Measurements from ENCODE around the gene MROH9.

The MROH9 gene

DNA sequence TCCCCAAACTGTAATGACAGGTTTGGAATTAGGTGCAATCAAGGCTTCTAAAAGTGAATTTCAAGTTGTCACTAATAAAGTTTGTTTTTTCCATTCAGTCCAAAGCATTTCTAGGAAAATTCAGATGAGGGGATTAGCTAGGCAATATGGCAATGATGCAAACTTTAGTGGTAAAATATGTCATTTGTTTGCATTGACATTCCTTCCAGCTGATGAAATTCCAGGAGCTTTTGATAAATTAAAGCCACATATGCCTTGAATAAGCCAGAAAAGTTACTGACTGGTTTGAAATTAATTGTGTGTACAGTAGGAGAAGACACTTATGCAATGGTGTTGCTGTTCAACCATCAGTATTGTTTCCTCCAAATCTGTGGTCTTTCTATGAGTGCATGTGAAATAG, 57.8 kb downstream of the MROH9 start:
- no peak overlapping the region for H3K27ac Mint-ChIP-seq
- no peak overlapping the region for H3K4me3 Mint-ChIP-seq
- H3K36me3 Mint-ChIP-seq: no peaks in the 10 kb centered on the region
- ATAC-seq (replicated peaks): no peak
- H3K27me3 Mint-ChIP-seq: no peaks in the 10 kb centered on the region
- no peak for DNase-seq
- peaks cover 0 to 3% of the 10 kb centered on the region in 2 donors for H3K9me3 Mint-ChIP-seq
- no peaks in the 10 kb centered on the region for H3K4me1 Mint-ChIP-seq

GRCh38 chr1:170993717-170994116, 58.4 kb downstream of the MROH9 start:
- Mint-ChIP-seq H3K36me3 (no peaks in the 10 kb centered on the region), H3K27me3 (no peaks in the 10 kb centered on the region), H3K27ac (no peak overlapping the region), H3K4me1 (no peaks in the 10 kb centered on the region), H3K9me3 (peaks cover 0 to 3% of the 10 kb centered on the region in 2 donors), H3K4me3 (no peak overlapping the region)
- no peak for ATAC-seq (replicated peaks)
- no peak for DNase-seq

DNA sequence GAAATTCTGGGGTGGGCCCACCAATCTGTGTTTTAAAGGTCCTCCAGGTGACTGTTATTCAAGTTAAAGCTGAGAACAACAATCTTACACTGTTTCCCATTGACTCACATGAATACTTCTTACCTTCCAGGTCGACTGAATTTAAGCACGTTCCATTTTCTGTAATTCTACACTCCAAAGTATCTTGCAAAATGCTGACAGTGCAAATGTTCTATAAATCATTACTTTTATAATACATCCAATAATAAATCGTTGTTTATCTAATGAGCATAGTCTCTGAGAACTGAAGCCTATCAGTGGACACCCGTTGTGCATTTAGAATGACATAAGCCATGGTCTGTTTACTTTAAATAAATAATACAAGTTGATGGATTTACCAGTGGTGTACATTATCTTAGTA, 79.5 kb downstream of the MROH9 start:
- H3K27ac Mint-ChIP-seq: no peak overlapping the region
- H3K27me3 Mint-ChIP-seq: peaks cover 9 to 11% of the 10 kb centered on the region in 2 donors
- ATAC-seq (replicated peaks) (no peak), DNase-seq (no peak)
- peaks cover 0 to 2% of the 10 kb centered on the region in 2 donors for H3K9me3 Mint-ChIP-seq
- no peak overlapping the region for H3K4me3 Mint-ChIP-seq
- no peaks in the 10 kb centered on the region for H3K36me3 Mint-ChIP-seq
- H3K4me1 Mint-ChIP-seq: no peaks in the 10 kb centered on the region

GRCh38 chr1:171017426-171017825, 82.1 kb downstream of the MROH9 start:
- Mint-ChIP-seq H3K36me3 (no peaks in the 10 kb centered on the region), H3K27ac (no peak overlapping the region), H3K9me3 (peaks cover 4 to 7% of the 10 kb centered on the region in 2 donors), H3K27me3 (peaks cover 9 to 11% of the 10 kb centered on the region in 2 donors), H3K4me3 (no peak overlapping the region), H3K4me1 (no peaks in the 10 kb centered on the region)
- no peak for ATAC-seq (replicated peaks)
- DNase-seq: no peak

- Mint-ChIP-seq H3K4me1 (no peaks in the 10 kb centered on the region), H3K27me3 (peaks cover 6 to 9% of the 10 kb centered on the region in 2 donors), H3K27ac (no peak overlapping the region), H3K4me3 (no peak overlapping the region), H3K9me3 (peaks cover 5% of the 10 kb centered on the region in 2 donors), H3K36me3 (no peaks in the 10 kb centered on the region)
- ATAC-seq (replicated peaks) (no peak), DNase-seq (no peak)
Observed at GRCh38 chr1:171019971-171020370, 84.6 kb downstream of the MROH9 start.

DNA sequence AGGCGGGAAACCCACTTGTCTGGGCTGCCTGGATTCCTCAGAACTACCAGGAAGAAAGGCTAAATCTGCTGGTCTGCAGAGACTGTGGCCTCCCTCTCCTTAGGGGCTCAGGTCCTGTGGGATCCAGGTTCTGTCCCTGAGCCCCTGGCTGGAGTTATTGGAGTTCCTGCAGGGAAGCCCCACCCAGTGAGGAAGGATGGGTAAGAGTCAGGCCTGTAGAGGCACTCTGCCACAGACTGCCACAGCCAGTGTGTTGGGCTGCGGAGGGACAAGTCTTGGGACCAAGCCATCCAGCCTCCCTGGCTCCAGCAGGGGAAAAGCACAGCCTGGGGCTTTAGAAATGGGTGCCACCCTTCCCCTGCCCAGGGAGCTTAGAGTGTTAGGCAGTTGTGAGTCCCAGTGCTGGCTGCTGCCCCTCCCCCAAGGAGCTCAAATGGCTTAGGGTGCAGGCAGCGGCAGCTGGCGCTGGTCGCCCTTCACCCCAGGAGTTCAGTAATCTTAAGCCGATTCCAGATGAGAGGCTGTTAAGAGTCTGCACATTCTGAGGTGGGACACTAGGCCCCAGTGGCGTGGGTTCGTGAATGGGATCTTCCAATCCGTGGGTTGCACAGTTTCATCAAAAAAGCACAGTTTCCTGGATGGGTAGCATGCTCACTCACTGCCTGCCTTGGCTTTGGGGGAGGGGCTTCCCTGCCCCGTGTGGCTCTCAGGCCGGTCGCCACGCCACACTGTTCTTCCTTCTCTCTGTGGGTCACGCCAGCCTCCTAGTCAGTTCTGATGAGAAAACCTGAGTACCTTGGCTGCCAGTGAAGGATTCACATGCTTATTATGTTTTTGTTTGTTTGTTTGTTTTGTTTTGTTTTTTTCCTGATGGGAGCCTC, 97.7 kb downstream of the MROH9 start:
- Mint-ChIP-seq H3K4me3 (no peak overlapping the region), H3K9me3 (peaks cover 8 to 12% of the 10 kb centered on the region in 2 donors), H3K27me3 (peaks cover 7 to 9% of the 10 kb centered on the region in 2 donors), H3K4me1 (no peaks in the 10 kb centered on the region), H3K27ac (no peak overlapping the region), H3K36me3 (no peaks in the 10 kb centered on the region)
- DNase-seq (no peak), ATAC-seq (replicated peaks) (no peak)

DNA sequence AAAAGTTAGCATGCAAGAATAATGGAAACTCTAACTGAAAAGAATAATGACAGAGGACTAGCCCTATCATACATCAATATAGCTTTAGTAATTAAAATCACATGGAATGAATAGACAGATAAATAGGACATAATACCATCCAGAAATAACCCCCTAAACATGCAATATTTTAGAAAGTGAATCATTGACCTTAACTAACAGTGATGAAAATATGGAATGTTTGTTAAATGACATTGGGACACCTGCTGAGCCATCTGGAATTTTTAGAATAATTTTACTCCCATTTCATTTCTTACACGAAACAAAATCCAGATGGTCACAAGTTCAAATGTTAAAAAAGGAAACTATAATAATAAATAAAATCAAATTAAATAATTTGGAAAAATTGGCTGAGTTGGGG, 102.3 kb downstream of the MROH9 start:
- H3K27me3 Mint-ChIP-seq: peaks cover 0 to 2% of the 10 kb centered on the region in 2 donors
- ATAC-seq (replicated peaks) (no peak), DNase-seq (no peak)
- no peak overlapping the region for H3K27ac Mint-ChIP-seq
- H3K36me3 Mint-ChIP-seq: no peaks in the 10 kb centered on the region
- H3K4me1 Mint-ChIP-seq: no peaks in the 10 kb centered on the region
- no peak overlapping the region for H3K4me3 Mint-ChIP-seq
- peaks cover 2 to 3% of the 10 kb centered on the region in 2 donors for H3K9me3 Mint-ChIP-seq

- H3K9me3 Mint-ChIP-seq: peaks cover 2 to 7% of the 10 kb centered on the region in 2 donors
- H3K4me1 Mint-ChIP-seq: no peaks in the 10 kb centered on the region
- no peaks in the 10 kb centered on the region for H3K27me3 Mint-ChIP-seq
- DNase-seq (no peak), ATAC-seq (replicated peaks) (no peak)
- no peaks in the 10 kb centered on the region for H3K36me3 Mint-ChIP-seq
- no peak overlapping the region for H3K27ac Mint-ChIP-seq
- no peak overlapping the region for H3K4me3 Mint-ChIP-seq
Observed at GRCh38 chr1:171038284-171038683, 103.0 kb downstream of the MROH9 start.

DNA sequence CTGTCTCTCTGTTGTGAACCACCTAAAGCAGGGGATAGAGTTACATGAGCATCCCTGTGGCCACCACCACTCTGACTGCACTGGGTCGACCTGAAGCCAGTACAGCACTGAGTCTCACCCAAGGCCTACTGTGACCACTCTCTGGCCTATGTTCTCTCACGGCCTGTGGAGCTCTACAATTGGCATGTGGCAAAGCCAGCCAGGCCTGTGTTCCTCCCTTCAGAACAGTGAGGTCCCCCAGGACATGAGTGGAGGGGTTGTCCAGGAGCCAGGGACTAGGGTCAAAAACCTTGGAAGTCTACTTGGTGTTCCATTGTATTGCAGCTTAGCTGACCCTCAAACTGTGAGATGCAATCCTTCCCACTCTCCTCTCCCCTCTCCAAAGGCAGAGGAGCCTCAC, 112.7 kb downstream of the MROH9 start:
- no peak overlapping the region for H3K27ac Mint-ChIP-seq
- DNase-seq (no peak), ATAC-seq (replicated peaks) (no peak)
- no peak overlapping the region for H3K4me3 Mint-ChIP-seq
- peaks cover 25 to 30% of the 10 kb centered on the region in 2 donors for H3K9me3 Mint-ChIP-seq
- H3K36me3 Mint-ChIP-seq: no peaks in the 10 kb centered on the region
- H3K4me1 Mint-ChIP-seq: no peaks in the 10 kb centered on the region
- peaks cover 0 to 4% of the 10 kb centered on the region in 2 donors for H3K27me3 Mint-ChIP-seq

- H3K27me3 Mint-ChIP-seq: peaks cover 0 to 8% of the 10 kb centered on the region in 2 donors
- DNase-seq (no peak), ATAC-seq (replicated peaks) (no peak)
- no peak overlapping the region for H3K4me3 Mint-ChIP-seq
- peaks cover 12 to 14% of the 10 kb centered on the region in 2 donors for H3K9me3 Mint-ChIP-seq
- no peak overlapping the region for H3K27ac Mint-ChIP-seq
- H3K4me1 Mint-ChIP-seq: no peaks in the 10 kb centered on the region
- H3K36me3 Mint-ChIP-seq: no peaks in the 10 kb centered on the region
Observed at GRCh38 chr1:171052977-171053376, 117.6 kb downstream of the MROH9 start.

GRCh38 chr1:171055966-171056643, 120.8 kb downstream of the MROH9 start:
- no peaks in the 10 kb centered on the region for H3K4me1 Mint-ChIP-seq
- ATAC-seq (replicated peaks) (no peak), DNase-seq (no peak)
- no peak overlapping the region for H3K27ac Mint-ChIP-seq
- H3K4me3 Mint-ChIP-seq: no peak overlapping the region
- H3K27me3 Mint-ChIP-seq: peaks cover 0 to 8% of the 10 kb centered on the region in 2 donors
- H3K36me3 Mint-ChIP-seq: no peaks in the 10 kb centered on the region
- peaks cover 7 to 9% of the 10 kb centered on the region in 2 donors for H3K9me3 Mint-ChIP-seq

GRCh38 chr1:171061425-171062143, 126.2 kb downstream of the MROH9 start:
- H3K4me3 Mint-ChIP-seq: no peak overlapping the region

DNA sequence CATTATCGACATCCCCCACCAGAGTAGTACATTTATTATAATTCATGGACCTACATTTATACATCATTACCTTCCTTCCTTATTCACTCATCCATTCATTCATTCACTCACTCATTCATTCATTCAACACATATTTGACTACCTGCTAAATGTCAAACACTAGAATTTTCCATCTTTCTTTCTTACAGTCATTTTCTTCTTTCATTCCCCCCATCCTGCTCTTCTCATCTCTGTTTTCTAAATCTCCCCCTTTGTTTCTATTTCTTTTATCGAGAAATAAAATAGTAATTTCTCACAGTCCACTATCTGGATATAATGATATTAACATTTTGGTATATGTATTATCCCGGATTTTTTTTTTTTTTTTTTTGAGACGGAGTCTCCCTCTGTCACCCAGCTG, 127.6 kb downstream of the MROH9 start:
- H3K9me3 Mint-ChIP-seq: peaks cover 0 to 3% of the 10 kb centered on the region in 2 donors
- H3K27ac Mint-ChIP-seq: no peak overlapping the region
- ATAC-seq (replicated peaks): no peak
- no peak overlapping the region for H3K4me3 Mint-ChIP-seq
- H3K4me1 Mint-ChIP-seq: no peaks in the 10 kb centered on the region
- no peak for DNase-seq
- peaks cover 0 to 5% of the 10 kb centered on the region in 2 donors for H3K27me3 Mint-ChIP-seq
- H3K36me3 Mint-ChIP-seq: no peaks in the 10 kb centered on the region

More at GRCh38 chr1:171061425-171062143, 126.2 kb downstream of the MROH9 start:
- no peak overlapping the region for H3K27ac Mint-ChIP-seq
- H3K4me1 Mint-ChIP-seq: no peaks in the 10 kb centered on the region
- no peaks in the 10 kb centered on the region for H3K36me3 Mint-ChIP-seq
- no peaks in the 10 kb centered on the region for H3K27me3 Mint-ChIP-seq
- ATAC-seq (replicated peaks) (no peak), DNase-seq (no peak)
- peaks cover 4 to 6% of the 10 kb centered on the region in 2 donors for H3K9me3 Mint-ChIP-seq

DNA sequence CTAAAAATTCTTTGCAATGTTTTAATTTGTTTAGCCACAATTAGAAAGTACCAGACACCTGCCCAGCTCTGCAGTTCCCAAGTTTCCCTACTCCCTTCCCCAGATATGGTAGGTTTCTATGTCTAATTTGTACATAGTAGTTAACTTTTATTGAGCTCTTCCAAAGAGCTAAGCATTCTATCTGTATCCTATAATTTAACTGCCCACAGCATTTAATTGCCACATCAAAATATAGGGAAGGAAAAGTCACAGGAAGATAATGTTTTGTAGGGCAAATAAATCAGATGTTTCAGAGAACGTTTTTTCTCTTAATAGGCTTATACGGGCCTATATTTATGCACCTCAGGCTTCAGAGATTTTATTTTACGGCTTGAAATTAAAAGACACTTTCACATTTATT, 139.7 kb downstream of the MROH9 start:
- Mint-ChIP-seq H3K27me3 (peaks cover 0 to 4% of the 10 kb centered on the region in 2 donors), H3K4me1 (no peaks in the 10 kb centered on the region), H3K36me3 (no peaks in the 10 kb centered on the region), H3K9me3 (no peaks in the 10 kb centered on the region), H3K27ac (no peak overlapping the region), H3K4me3 (no peak overlapping the region)
- DNase-seq: no peak
- no peak for ATAC-seq (replicated peaks)

Measured in stimulated activated naive B cell treated with anti-CD40 and anti-IgM and Interleukin-4, amounts not matched to agents 10 μg/mL and 1 μg/mL and 100 μg/mL, for 72 hours (primary cell).